NCI-H1694 treated with DMSO at 0.1 percent for 48 hours (cell line): Measurements from ENCODE around the gene RC3H1.
"Not testable (repeated sequence)": the region's sequence is repeated elsewhere in the genome, so short reads cannot be mapped to it uniquely, and the experiment has no call there.

Experiments
- DNase-seq: peaks from one replicate; lab custom pipeline; 2025; lab: John Stamatoyannopoulos, UW

Gene RC3H1

GRCh38 chr1:174022080-174022975 lies at the start of gene RC3H1:
Gene RC3H1 (minus strand): TSS chr1:174022357. CDS start chr1:173992985, 29,372 bp downstream.
- DNase-seq: peak; percentile 77

GRCh38 chr1:174070614-174071013 lies 48.5 kb upstream of the RC3H1 start:
- DNase-seq: no peak

GRCh38 chr1:174068000-174068399 lies 45.8 kb upstream of the RC3H1 start:
- no peak for DNase-seq

- DNase-seq: no peak
These were observed 37.9 kb upstream of the RC3H1 start for GRCh38 chr1:174060090-174060489.

GRCh38 chr1:174058624-174059023 lies 36.5 kb upstream of the RC3H1 start:
- DNase-seq: no peak

GRCh38 chr1:174056609-174057008 lies 34.5 kb upstream of the RC3H1 start:
- DNase-seq: not testable (repeated sequence)

- not testable (repeated sequence) for DNase-seq
These were observed 33.6 kb upstream of the RC3H1 start for GRCh38 chr1:174055797-174056196.

- DNase-seq: no peak
These were observed 31.7 kb upstream of the RC3H1 start for GRCh38 chr1:174053826-174054225.

GRCh38 chr1:174052621-174053020 lies 30.5 kb upstream of the RC3H1 start:
- no peak for DNase-seq

- DNase-seq: no peak
These were observed 29.8 kb upstream of the RC3H1 start for GRCh38 chr1:174051956-174052355.

GRCh38 chr1:174049514-174049913 lies 27.4 kb upstream of the RC3H1 start:
- no peak for DNase-seq

GRCh38 chr1:174044418-174045222 lies 22.5 kb upstream of the RC3H1 start:
- no peak for DNase-seq

GRCh38 chr1:174042509-174042908 lies 20.4 kb upstream of the RC3H1 start:
- not testable (repeated sequence) for DNase-seq

GRCh38 chr1:174041369-174041768 lies 19.2 kb upstream of the RC3H1 start:
- DNase-seq: no peak

GRCh38 chr1:174040387-174040786 lies 18.2 kb upstream of the RC3H1 start:
- peak; percentile 90 for DNase-seq

GRCh38 chr1:174039027-174039426 lies 16.9 kb upstream of the RC3H1 start:
- no peak for DNase-seq

- no peak for DNase-seq
These were observed 14.6 kb upstream of the RC3H1 start for GRCh38 chr1:174036798-174037197.

- no peak for DNase-seq
These were observed 14.0 kb upstream of the RC3H1 start for GRCh38 chr1:174036204-174036603.

GRCh38 chr1:174032671-174033222 lies 10.6 kb upstream of the RC3H1 start:
- DNase-seq: no peak

GRCh38 chr1:174031099-174031498 lies 8.9 kb upstream of the RC3H1 start:
- DNase-seq: no peak

- no peak for DNase-seq
These were observed 6.3 kb upstream of the RC3H1 start for GRCh38 chr1:174028495-174028894.

- no peak for DNase-seq
These were observed 1.3 kb upstream of the RC3H1 start for GRCh38 chr1:174023440-174023839.

GRCh38 chr1:174022976-174023277 lies 770 bp upstream of the RC3H1 start:
- DNase-seq: no peak
